ENCODE data around the gene STAT6. TPM values are rescaled to one million over a fixed set of nuclear protein-coding genes. Genes with fewer than 3 reads are reported as not detected.

The STAT6 gene
- total and polyA plus RNA-seq, 10 of the 15 experiments (the other 5 are each of a cell fraction or from before 2014, with no cell fraction given), result 14.2 to 176 (median 89.6) TPM

GRCh38 chr12:57126561-57126960 is 15.4 kb upstream of the STAT6 start (continued):
- TF ChIP-seq PML (IDR thresholded peaks at IDR 0.05; ENCODE audit: low read length) (no peak), PAX5 (IDR thresholded peaks at IDR 0.05; ENCODE audit: borderline replicate concordance, low read depth, low read length) (no peak), ZBED1 (IDR thresholded peaks at IDR 0.05; ENCODE audit: borderline replicate concordance) (no peak), ZBTB11 (CRISPR knock-in tag; IDR thresholded peaks at IDR 0.05) (no peak), ZNF24 (IDR thresholded peaks at IDR 0.05) (no peak)

- 49% methylated on average over 11 of the region's 11 CpGs for WGBS (ENCODE audit: insufficient coverage, insufficient replicate concordance, low lambda C conversion rate, missing lambda C conversion rate)
- intact Hi-C loops (cut with micrococcal nuclease; ENCODE audit: unreplicated experiment), result no loop called here
Measured at GRCh38 chr12:57126061-57126460, 14.9 kb upstream of the STAT6 start.

More at GRCh38 chr12:57126061-57126460, 14.9 kb upstream of the STAT6 start:
- SMC1A ChIA-PET (ENCODE audit: uncharacterized antibody, unreplicated experiment), result interaction anchor here (0.7 to 5.2 kb wide), 6 partner anchors 10 to 58 kb away, joined by 3 to 36 read pairs (median 4); partner anchors contain the start of gene STAT6
- ATAC-seq (no peak), DNase-seq (ENCODE audit: low read depth, low spot score) (no peak), FAIRE-seq (no peak)
- Histone ChIP-seq H3K9ac (ENCODE audit: control insufficient read depth, insufficient read depth, low read length) (no peak overlapping the region), H3K79me2 (ENCODE audit: control insufficient read depth, insufficient read depth, low read length) (no peaks in the 10 kb centered on the region), H3K27me3 (replicated peaks in 1 of 2; ENCODE audit: control insufficient read depth in 2 of 2, insufficient read depth in 2 of 2, low read length in 1 of 2) (peaks cover 2 to 5% of the 10 kb centered on the region in 2 experiments), H2AFZ (ENCODE audit: control insufficient read depth, low read depth, low read length) (no peak overlapping the region), H3K4me3 (no peak overlapping the region), H3K36me3 (ENCODE audit: control insufficient read depth in 2 of 2, insufficient read depth in 2 of 2, low read length in 1 of 2) (no peaks in the 10 kb centered on the region), H4K20me1 (ENCODE audit: control insufficient read depth, insufficient read depth) (no peaks in the 10 kb centered on the region), H3K4me2 (ENCODE audit: control insufficient read depth, insufficient read depth) (no peak overlapping the region), H3K9me3 (replicated peaks; ENCODE audit: control insufficient read depth, insufficient read depth, low read length) (peaks cover 7% of the 10 kb centered on the region), H3K27ac (ENCODE audit: control insufficient read depth, insufficient read depth) (no peak overlapping the region), H3K4me1 (ENCODE audit: control insufficient read depth, insufficient read depth, low read length) (peaks cover 9% of the 10 kb centered on the region; the same call in 1 of the 2 replicates)
- BruUV-seq (replicated peaks), result no TSS peak
- CTCF ChIA-PET, result interaction anchor here (0.9 to 9.3 kb wide), 13 partner anchors 9 to 121 kb away, joined by 3 to 159 read pairs (median 6); partner anchors contain the start of gene STAT6
- in situ Hi-C loops (cut with MboI), result no loop called here
- no peak for TF ChIP-seq CHD4 (IDR thresholded peaks at IDR 0.05)
- TF ChIP-seq SIX5 (IDR thresholded peaks at IDR 0.05; ENCODE audit: low read depth, low read length, severe bottlenecking), result no peak
- no peak for TF ChIP-seq CEBPZ (IDR thresholded peaks at IDR 0.05; ENCODE audit: low read depth, low read length)
- no peak for TF ChIP-seq IRF5 (IDR thresholded peaks at IDR 0.05; ENCODE audit: borderline replicate concordance)
- no peak for TF ChIP-seq KDM1A (IDR thresholded peaks at IDR 0.05; ENCODE audit: borderline replicate concordance)
- no peak for TF ChIP-seq BMI1 (IDR thresholded peaks at IDR 0.05; ENCODE audit: borderline replicate concordance)
- TF ChIP-seq ZNF207 (IDR thresholded peaks at IDR 0.05; ENCODE audit: borderline replicate concordance), result no peak
- no peak for TF ChIP-seq CBX3 (IDR thresholded peaks at IDR 0.05; ENCODE audit: borderline replicate concordance, low read depth)
- no peak for TF ChIP-seq LARP7 (IDR thresholded peaks at IDR 0.05)
- no peak for TF ChIP-seq RUNX3 (IDR thresholded peaks at IDR 0.05; ENCODE audit: low read length)
- TF ChIP-seq POU2F2 (IDR thresholded peaks at IDR 0.05; ENCODE audit: borderline replicate concordance, low read depth, low read length), result no peak
- TF ChIP-seq SP1 (IDR thresholded peaks at IDR 0.05; ENCODE audit: low read depth, low read length), result no peak
- TF ChIP-seq RFX5 (IDR thresholded peaks at IDR 0.05; ENCODE audit: low read depth, low read length), result no peak
- POLR2A ChIA-PET, result no interaction called here
- RAD21 ChIA-PET (ENCODE audit: unreplicated experiment), result interaction anchor here (1.2 to 1.4 kb wide), 3 partner anchors 14 to 60 kb away, joined by 3 to 6 read pairs (median 4); no protein-coding TSS in a partner anchor
